DMS153 (cell line): ENCODE measurements around the gene ZMIZ1.

Experiments
- DNase-seq: peaks from one replicate; lab custom pipeline; 2025; lab: John Stamatoyannopoulos, UW

ZMIZ1 gene

DNA sequence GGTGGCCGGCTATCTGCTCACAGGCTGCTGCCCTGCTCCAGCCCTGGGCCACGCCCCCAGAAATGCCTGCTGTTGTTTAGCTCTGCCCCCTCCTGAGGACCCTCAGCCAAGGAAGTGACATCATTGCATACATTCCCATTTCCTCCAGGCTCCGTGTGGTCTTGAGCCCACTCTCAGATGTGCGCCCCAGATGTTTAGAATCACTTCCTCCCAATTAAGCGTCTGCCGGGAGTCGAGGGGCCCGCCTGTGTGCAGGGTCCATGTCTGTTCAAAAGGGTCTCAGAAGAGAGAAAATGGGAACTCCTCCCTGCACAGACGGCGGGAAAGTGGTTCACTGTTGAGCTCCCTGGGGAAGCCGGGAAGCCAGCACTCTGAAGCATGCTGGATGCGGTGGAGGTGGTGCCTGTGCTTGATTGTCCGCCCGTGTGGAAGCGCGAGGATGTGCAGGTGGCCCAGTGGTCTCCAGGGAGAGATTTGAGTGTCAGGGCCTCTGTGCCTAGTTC, 161.6 kb downstream of the ZMIZ1 start:
- no peak for DNase-seq

DNA sequence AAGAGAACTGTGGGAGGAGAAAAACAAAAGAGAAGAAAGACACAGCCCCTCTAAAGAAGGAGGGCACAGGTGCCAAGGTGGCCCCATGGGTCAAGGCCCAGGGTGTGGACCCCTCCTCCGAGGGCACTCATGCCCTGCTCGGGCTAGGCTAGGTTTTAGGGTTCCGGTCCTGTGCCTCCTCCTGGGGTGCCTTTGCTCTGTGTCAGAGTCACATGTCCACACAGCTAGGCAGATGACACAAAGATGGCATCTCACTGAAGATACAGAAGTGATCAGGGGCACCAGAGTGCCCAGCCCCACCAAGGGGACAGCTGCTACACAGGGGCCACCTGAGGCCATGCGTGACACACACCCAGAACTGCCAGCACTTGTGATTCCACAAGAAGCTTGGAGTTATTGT, 162.1 kb downstream of the ZMIZ1 start:
- DNase-seq, result no peak

DNA sequence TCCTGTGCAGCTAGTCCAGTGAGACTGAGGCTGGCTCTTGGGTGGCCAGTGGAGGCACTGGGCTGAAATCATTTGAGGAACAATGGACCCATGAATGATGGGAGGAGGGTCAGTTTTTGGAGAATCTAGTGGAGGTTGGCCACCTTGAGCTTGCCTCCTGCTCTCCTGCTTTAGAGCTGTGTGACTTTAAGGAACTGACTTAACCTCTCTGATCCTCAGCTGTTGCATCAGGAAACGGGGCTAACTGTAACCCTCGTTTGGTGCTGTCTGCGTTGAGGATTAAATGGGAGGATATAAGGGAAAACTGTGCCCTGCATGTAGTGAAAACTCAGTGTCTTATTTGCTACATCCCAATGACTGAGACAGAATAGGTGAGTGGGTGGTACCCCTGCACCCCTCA, 163.1 kb downstream of the ZMIZ1 start:
- DNase-seq, result no peak

DNA sequence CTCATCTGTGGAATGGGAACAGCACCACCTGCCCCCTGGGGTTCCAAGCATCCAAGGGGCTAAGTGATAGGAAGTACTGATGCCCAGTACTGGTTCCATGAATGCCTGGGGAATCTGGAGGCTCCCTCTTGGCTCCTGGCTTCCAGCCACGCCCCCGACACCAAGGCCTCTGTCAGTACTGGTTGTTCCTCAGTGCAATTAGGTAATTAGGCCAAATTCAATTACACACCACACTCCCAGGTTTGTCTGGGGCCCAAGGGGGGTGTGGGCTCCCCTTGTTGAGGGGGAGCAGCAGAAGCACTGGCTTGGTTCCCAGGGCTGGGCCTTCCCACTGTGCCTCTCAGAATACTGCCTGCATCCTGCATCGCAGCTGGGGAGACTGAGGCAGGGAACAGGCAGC, 164.1 kb downstream of the ZMIZ1 start:
- DNase-seq, result no peak

DNA sequence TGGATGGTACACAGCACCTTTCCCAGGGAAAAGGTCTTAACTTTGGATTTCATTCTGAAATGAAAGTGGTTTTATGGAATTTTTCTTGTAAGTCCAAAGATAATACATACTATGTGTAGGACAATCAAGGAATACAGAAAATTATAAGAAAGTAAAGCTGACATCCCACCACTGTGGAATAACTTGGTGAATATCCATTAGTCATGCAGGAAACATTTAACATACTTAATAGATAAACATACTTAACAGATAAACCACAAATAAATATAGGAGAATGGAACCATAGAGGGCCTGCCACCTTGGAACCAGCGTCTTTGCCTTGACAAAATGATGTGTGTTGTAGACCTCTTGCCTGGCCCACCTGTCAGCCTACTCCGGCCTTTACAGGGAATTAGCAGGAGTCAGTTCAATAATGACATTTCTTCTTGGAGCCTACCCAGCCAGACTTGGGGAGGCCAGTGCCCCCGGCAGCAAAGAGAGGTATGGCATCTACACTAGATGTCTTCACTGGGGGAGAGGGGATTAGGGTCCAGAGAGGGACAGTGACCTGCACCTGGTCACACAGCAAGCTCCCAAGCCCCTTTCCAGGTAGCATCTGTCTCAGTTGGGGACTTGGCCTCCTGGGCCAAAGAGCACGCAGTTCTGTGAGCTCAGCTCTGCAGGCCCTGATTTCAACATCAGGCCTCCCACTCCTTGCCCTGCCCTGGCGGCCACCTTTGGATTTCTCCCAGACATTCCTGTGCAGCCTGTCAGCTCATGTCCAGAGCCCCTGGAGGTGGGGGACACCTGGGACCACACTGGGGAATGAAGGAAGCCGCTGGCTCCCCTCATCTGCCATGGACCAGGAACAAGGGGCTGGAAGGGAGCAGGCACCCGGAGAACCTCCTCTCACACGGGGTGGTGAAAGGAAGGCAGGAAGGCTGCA, 165.9 kb downstream of the ZMIZ1 start:
- no peak for DNase-seq

DNA sequence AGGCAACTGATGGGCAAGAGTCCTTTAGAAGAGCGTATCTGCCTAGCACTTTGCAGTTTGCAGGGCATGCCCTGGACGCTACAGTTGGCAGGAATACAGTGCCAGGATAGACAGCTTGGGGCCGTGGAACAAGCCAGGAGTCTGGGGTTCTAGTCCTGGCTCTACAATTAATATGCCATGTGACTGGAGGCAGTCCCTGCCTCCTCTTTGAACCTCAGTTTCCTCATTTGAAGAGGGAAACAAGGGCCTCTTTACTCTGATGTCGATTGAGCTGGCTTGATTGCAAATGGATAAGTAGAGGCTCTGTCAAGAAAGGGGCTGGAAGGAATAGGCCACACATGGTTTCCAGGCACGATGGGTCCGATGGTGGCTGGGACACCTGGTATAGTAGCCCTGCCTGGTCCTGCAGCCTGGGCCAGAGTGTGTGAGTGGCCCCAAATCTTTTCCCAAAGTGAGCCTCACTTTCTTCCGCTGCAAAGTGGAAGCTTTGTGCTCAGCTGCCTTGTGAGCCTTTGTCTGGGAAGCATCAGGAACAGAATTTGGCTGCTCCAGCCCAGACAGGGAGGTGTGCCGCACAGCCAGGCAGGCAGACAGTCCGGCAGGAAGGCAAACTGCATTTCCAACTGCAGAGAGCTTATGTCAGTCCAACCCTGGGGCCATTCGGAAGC, 167.1 kb downstream of the ZMIZ1 start:
- no peak for DNase-seq

DNA sequence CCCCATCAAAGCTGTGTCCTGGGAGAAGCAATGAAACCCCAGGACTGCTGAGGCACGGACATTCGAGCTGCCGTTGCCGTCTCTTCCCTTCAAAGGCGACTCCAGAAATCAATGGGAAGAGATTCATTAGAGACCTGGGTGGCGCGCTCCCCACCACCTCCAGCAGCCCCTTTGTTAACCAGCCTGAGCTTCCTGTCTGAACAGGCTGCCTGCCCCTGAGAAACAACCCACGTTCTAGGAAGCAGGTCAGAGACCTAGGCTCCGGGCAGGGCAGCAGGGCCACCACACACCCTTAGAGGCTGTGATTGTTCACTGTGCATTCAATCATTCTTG, 167.6 kb downstream of the ZMIZ1 start:
- DNase-seq, result no peak

DNA sequence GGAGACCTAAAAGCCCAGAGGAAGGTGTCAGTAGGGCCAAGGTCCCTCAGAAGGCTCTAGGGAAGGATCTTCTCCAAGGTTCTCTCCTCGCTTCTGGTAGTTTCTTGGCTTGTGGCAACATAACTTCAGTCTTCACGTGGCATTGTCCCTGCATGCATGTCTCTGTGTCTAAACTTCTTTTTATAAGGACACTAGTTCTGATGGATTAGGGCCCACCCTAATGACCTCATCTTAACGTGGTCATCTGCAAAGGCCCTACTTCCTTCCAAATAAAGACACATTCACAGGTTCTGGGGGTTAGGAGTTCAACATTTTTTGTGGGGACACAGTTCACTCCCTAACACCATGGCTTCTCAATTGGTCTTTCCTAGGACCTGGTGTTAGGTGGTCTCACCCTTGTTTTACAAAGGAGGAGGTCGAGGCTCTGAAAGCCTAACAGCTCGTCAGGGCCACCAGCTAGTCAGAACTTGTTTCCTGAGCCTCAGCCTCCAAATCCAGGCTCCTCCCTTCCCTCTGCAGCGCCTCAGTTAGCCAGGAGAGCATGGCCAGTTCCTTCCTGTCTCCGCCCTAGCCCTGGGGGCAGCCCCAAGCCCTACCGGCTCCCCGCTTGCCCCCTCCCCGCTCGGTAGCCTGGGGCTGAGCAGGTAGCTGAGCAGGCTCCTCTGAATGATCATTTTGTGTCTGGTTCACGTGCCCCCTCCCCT, 168.8 kb downstream of the ZMIZ1 start:
- peak; percentile 58 for DNase-seq

DNA sequence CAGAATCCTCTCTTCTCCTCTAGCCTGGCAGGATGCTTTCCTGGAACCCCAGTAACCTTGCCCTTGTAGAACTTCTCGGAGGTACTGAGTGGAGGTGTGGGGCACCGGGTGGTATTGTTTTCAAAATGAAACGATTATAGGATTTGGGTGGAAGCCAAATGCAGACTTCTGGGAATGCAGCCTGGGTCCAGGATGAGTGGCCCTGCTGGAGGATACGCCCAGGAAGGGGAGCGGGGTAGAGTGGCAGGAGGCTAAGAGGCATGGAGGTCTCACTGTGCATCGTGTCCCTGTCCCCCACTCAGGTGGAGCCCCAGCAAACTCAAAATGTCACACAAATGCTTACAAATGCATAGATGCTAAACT, 169.4 kb downstream of the ZMIZ1 start:
- DNase-seq, result peak; percentile 58

DNA sequence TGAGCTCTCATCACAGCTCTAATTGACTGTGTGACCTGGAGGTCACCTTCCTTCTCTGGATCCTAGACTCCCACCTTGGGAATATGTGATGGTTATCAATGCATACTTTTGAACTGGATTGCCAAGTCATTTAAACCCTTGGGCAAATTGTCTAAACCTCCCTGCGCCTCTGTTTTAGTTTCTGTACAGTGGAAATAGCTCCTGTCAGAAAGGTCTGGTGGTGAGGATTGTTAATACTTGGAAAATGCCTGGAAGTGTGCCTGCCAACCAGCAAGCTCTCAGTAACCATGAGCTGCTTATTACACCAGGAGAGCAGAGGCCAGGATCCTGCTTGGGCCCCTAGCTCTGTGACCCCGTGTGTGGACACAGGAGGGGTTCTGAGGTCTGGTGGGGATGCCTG, 169.8 kb downstream of the ZMIZ1 start:
- no peak for DNase-seq

DNA sequence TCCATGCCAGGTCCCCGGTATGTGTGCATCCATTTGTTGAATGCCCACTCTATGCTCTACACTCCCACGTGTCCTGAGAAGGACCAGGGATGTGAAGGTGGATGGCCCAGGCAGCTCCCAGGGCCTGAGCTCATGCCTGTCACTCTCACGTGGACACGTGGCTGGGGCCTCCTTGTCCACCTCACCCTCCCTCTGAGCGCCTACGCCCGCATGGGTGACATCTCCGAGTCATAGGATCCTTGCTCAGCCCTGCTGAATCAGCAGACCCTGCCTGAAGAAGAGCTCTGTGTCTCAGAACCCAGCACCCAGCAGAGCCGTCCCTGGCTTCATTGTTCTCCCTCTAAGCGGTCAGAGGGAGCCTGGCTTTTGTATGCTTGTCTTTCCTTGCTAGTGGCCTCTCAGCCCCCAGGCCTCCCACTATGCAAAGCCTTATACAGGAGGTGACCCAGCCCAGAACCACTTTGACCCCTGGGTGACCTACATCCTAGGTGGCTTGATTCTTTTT, 170.6 kb downstream of the ZMIZ1 start:
- DNase-seq, result no peak

DNA sequence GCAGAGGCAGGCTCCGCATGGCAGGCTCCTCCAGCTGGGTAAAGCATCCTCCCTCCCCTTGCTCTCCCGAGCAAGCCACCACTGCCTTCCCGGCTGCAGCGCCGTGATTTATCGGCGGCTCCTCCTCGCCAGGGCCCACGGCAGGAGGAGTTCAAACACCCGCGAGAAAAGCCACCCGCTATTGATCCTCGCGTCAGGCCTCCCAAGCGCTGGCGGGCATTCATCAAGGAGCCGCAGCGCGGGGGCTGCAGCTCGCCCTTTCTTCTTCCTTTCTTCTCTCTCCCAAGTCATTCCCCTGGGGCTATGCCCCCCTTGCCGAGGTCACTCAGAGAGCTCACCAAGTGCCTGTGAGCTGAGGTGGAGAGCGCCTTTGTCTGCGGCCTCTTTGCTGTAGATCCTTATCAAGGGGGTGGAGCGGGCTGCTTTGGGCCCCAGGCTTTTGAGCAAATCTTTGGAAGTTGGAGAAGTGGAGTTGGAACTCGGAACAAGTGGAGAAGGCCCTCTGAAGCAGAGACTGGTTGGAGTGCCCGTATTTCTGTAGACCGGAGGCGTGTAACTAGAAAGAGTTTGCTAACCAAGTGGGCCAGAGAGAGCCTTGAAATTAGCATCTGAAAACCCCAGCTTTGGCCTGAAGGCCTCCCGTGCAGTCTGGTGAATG, 171.3 kb downstream of the ZMIZ1 start:
- DNase-seq, result no peak

DNA sequence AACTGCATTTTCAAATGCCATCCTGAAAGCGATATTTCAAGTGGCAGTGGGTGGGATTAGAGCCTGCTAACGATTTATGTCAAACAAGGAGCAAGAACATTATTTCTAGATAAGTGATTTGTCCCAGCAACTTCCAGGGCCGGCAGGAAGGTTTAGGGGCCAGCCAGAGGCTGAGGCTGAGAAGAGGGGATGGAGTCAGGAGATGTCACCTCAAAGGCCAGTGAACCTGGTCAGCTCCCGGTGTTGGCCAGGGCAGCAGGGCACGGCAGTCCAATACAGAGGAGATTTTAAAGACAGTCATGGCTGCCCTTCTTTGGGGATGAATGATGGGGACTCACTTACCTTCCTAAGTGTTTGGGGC, 172.8 kb downstream of the ZMIZ1 start:
- DNase-seq, result no peak

DNA sequence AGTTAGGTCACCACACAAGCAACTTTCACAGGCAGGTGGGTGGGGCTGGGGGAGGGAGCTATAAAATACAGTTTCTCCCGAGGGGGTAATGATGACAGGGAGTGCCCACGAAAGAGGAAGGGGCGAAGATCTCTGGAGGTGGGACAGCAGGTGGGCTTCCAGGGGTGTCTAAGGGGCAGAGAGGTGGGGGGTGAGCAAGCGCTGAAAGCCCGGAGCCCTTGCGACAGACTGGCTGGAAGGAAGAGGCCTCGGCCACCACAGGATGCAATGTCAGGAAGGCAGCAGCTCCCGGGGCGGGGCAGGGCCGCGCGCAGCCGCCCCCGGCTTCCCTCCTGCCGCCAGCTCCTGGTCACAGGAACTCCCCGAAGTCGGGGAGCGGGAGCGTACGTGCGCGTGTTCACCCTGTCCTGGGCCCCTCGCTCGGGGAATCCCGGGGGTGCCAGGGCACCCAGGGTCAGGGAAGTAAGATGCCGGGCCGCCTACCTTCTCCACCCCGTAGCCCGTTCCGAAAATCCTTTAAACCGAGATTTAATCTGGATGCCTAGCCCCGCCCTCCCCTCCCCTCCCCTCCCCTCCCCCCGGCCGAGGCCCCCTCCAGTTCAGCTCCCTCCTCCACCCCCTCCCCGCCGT, 173.3 kb downstream of the ZMIZ1 start:
- no peak for DNase-seq

DNA sequence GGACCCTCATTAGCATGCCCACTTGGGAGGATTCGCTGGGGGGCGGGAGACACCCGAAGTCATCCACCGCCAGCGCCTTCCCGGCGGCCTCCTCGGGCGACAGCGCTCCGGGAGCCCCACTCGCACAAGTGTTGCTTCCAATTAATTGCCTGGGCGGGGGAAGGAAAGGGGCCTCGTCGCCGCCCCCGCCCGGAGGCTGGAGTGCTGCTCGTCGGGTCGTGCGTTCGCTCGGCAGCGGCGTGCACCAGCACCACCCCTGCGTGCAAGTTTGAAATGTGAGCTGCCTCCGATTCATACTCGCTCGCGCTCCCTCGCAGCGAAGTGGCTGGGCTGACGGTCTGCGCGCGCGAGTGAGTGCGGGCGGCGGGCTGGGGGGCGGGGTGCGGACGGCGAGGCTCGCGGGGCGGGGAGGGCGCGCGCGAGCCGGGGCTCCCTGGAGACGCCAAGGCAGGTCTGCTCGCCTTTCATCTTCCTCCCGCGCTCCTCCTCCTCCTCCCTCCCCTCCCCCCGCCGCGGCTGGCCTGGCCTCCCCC, 173.9 kb downstream of the ZMIZ1 start:
- DNase-seq, result peak; percentile 34

DNA sequence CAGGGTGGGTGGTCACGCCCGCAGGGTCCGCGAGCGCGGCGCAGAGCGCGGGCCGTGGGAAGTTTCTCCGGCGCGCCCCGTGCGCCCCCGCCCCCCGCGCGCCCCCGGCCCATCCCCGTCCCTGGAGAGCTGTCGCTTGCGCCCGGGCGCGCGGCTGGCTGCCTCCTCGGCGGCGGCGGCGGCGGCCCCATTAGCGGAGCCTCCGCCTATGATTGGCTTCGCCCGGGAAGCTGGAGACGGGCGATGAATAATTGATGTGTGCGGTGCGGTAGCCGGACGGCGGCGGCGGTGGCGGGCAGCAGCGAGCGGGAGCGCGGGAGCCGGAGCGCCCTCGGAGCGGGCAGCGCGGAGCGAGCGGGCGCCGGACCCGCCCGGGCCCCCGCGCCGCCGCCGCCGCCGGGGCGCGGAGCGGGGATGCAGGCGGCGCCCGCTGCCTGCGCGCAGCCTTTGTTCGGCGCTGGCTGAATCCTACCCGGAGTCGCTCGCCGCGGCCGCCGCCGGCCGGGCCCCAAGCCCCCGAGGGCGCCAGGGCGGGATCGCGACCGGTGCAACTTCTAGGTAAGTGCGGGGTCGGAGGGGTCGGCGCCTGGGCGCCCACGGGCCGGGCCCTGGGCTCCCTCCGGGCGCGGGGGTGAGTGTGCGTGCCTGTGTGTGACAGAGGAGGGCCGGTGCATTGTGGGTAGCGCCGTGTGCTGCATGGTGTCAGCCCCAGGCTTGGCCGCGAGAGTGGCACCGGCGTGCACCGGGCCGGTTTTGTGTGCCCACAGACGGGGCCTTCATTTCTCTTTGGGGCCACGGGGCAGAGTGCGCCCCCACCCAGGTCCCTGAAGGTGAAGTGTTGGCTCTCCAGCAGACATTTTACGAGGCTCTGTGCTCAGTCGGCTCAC, 174.7 kb downstream of the ZMIZ1 start:
- DNase-seq, result no peak

DNA sequence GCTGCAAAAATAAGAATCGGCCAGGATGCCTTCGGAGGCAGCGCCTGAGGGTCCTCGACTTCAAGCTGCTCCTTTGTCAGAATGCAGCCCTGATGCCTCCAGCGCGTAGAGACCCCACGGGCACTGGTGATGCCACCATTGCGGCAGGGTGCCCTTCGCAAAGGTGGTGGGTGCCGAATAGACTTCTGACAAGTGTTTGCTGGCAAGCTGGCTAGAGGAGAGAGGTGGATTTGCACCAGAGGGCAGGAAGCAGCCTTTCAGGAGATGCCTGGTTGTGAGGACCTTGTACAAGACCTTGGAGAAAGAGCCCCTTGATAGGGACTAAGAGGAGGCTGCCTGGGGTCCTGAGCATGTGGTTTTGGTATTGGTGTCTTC, 175.3 kb downstream of the ZMIZ1 start:
- DNase-seq, result no peak

DNA sequence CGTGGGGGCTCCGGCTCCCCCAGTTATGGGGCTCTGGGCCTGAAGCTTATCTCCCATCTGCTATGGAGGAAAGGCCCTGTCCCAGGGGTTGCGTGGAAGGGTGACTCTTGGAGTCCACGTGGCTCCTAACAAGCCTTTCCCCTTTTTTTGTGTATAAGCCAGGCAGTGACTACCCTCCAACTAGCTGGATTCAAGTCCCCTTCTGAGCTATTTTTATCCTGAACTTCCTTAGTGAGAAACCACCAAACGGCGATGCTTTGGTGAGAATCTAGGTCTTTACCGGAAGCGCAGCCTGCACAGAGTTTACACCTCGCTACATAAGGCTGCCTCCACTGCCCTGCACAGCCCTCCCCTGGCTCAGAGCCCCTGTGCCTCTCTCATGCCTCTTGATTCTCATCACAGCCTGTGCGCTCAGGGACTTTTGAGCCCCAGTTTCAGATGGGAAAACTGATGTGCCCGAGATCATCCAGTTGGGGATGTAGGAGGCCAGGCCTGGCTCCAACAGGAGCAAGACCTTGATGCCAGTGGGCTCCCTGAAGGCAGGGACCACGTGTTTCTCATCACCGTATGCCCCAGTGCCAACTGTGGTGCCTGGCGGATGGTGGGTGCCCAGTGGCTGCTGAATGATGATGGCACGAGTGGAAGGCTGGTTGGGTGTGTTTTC, 176.2 kb downstream of the ZMIZ1 start:
- no peak for DNase-seq

DNA sequence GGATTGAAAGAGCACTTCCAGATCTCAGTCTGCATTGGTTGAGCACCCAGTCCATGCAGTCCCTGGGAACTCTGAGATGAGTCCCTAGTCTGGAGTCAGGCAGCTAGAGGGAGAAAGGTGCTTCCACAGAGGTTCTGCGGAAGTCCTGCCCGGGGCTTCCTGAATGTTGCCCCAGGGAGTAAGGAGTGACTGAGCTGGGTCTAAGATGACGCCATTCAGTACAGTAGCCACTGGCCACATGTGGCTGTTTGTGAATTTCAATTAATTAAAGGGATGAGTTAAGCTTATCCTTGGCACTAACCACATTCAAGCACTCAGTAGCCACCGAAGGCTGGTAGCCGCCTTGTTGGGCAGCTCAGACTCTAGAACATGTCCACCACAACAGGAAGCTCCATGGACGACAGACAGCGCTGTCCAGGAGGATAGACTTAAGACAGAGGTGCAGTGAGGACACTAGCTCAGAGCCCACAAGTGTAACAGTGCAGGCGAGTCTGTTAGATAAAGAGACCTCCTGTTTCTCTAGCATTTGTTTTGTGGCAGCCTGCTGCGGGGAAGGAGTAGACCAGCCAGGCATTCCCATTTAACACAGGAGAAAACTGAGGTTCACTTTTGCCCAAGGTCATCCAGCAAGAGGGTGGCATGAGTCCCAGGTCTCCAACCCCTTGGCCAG, 176.9 kb downstream of the ZMIZ1 start:
- no peak for DNase-seq
